HL-60 (cell line): ENCODE results near the gene WBP1.

ENCODE experiments used
- POLR2AphosphoS5 ChIP-seq: IDR thresholded peaks from 2 replicates; pipeline ENCODE4 v1.6.1; 2012; ENCODE audit warnings: low read depth
- TF ChIP-seq, protein P1 (sequence below): IDR thresholded peaks from one replicate; pipeline ENCODE4 v1.5.1; 2011; ENCODE audit warnings: low read length, control low read depth, inconsistent platforms; ENCODE audit not compliant: insufficient read depth

DNA sequence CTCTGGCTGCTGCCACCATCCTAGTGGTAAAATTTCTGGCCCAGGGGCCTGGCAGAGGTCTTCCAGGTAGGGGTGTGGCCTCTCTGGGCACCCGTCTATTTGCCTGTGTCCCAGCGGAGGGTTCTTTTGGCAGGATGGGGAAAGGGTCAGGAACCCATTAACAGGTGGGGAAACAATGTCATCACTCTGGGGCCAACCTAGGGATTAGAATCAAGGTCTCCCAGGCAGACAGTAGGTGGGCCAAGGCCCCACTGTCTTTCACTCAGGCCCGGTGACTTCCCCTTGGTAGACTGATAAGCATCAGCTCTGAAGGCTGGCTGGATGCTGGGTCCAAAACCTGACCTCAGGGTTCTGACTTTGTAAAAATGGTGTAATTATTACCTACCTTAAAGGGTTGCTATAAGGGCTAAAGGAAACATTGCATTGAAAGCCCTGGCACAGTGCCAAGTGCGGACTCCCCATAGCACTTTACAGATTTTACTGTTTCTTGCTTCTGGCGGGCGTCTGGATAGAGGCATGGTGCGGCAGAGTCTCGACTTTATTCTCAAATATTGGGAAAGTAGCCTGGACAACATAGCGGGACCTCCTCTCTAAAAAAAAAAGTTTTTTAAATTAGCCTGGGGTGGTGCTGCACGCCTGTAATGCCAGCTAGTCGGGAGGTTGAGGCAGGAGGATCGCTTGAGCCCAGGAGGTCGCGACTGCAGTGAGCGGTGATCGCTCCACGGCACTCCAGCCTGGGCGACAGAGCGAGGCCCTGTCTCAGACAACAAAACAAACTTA, 38.9 kb downstream of the WBP1 start:
- TF ChIP-seq, protein P1, sequence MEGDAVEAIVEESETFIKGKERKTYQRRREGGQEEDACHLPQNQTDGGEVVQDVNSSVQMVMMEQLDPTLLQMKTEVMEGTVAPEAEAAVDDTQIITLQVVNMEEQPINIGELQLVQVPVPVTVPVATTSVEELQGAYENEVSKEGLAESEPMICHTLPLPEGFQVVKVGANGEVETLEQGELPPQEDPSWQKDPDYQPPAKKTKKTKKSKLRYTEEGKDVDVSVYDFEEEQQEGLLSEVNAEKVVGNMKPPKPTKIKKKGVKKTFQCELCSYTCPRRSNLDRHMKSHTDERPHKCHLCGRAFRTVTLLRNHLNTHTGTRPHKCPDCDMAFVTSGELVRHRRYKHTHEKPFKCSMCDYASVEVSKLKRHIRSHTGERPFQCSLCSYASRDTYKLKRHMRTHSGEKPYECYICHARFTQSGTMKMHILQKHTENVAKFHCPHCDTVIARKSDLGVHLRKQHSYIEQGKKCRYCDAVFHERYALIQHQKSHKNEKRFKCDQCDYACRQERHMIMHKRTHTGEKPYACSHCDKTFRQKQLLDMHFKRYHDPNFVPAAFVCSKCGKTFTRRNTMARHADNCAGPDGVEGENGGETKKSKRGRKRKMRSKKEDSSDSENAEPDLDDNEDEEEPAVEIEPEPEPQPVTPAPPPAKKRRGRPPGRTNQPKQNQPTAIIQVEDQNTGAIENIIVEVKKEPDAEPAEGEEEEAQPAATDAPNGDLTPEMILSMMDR, result no peak
- no peak for TF ChIP-seq POLR2AphosphoS5
